ENCODE results near the gene ZNF277. TPM values are rescaled to one million over a fixed set of nuclear protein-coding genes. Genes with fewer than 3 reads are reported as not detected.

ZNF277 gene
- polyA plus RNA-seq, 5 donors = 24.0 to 39.2 (median 36.3) TPM

GRCh38 chr7:112182749-112183148 lies 23.7 kb upstream of the ZNF277 start:
- DNase-seq = no peak

DNA sequence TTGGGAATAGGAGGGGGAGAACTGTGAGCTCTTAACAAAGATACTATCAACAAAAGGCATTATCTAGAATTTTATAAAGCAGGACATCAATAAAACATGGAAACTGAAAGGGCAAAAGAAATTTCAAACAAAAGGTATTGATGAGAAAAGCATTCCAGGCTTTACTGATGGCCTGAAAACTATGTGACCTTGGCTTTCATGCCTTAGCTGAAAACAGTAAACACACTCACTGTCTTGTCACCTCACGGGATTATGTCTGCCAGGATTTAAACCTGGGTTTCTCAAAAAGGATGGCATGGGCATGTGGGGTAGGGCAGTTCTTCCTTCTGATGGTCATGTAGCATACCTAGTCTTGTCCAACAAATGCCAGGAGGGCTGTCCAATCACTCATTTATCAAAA lies 23.2 kb upstream of the ZNF277 start:
- DNase-seq = no peak

DNA sequence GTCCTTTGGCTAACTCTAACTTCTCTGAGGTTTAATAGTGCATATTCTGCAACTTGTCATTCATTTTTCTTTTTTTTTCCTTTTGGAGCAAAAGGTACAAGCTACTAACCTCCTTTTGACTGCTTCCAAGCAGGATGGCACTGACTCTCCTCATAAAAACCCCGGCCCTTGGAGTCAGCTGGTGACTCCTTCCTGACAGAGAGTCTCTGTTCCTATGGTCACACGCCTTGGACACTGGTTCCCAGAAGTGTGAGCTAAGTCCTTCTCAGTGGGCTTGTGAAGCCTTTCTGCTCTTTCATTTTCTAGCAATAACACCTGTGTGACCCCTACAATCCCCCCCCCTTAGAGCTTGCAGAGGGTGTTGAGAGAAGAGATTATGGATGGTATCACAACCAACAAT lies 22.0 kb upstream of the ZNF277 start:
- no peak for DNase-seq

- DNase-seq = no peak
Observed at GRCh38 chr7:112185005-112185834, 21.3 kb upstream of the ZNF277 start.

DNA sequence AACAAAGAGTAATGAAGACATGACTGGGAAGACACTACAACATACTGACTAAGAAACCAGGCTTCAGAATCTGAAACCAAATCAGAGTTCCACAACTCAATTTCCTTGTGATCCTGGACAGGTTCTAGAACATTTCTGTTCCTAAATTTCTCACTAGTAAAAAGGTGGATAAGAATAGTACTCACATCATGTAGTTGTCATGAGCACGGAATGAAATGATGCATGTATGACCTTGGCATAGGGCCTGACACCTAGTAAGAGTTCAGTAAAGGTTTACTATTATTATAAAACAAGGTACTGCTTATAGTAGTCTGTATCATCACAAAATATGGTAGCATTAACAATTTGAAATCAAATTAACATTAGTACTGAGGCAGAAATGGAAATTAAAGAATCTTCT lies 20.2 kb upstream of the ZNF277 start:
- DNase-seq = no peak

DNA sequence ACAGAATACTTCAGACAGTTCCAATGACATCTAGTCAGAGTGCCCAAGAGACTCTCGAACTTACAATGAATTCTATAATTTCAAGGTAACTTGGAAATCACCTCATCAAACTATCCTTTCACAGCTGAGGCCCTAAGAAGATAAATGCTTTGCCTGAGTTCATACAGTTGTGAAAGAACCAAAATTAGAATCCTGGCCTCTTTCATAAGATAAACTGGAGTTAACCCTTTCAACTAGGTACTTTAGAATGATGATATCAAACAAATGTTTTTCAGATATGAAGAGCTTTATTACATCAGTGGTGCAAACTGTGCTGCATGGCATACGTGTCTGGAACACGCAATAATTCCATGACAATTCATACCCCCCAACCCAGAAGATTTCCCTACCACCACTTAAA lies 18.2 kb upstream of the ZNF277 start:
- DNase-seq = no peak

DNA sequence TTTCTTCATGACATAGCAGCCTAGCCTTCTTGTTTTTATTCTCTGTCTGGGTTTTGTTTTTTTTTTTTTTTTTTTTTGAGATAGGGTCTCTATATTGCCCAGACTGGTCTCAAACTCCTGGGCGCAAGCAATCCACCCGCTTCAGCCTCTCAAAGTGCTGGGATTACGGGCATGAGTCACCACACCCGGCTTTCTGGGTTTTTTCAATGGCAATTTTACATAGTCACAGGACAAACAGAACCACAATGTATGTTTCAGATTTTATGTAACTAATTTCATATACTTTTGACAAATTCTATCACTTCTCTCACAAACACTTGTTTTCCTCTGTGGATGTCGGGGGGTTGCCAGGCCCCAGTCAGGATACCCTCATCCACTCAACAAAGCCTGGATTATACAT lies 16.8 kb upstream of the ZNF277 start:
- no peak for DNase-seq

DNA sequence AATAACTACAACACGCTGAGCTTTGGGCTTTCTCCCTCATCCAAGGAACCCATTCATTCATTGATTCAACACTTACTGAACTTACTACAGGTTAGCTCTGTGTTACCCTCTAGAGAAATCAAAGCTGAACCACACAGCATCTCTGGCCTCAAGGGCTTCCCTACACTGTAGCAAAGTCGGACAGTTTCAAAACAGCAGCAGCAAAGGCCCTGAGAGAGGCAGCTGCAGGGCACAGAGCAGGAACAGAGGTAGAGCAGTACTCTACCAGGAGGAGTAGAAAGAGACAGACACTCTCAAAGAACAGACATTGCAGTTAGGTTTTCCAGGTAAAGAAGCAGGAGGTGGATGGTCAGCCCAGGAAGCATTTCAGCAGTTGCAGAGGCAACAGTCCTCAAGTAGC lies 16.4 kb upstream of the ZNF277 start:
- DNase-seq = no peak

DNA sequence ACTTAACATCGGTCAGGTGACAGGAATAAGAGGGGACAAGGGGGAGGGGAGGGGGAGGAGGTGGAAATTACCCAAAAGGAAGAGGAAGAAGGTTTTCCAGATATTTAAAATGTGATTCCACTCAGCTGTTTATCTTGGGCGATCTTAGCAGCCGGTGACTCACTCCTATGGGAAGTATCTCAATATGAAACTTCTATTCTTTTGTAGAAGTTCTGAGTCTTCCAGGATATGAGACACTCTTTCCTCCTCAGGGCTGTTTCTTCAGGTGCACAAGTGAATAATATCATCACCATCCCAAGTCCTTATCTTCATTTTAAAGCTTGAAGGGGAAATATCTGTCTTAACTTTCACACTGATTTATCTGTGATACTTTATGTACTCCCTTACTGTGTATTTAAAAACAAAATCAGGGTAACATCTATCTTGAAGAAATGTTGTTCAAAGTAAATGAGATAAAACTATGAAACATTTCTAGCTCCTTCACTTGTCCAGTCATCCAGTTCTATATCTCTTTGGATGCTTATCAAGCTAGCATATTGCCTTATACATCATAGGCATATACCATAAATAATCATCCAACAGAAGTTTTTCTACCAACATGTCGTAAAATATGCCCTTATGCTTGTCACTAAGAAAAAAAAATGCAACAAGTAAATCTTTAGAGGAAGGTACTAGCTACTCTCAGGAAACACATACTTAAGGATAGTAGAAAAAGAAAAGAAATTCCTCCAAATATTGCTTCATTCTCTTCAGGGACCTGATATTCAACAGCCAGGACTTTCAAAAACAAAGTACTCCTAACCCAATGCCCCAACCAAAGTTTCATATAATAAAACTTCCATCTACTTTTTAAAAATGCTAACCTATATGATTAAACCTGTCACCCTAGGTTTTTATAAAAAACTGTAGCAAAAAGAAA lies 14.0 kb upstream of the ZNF277 start:
- DNase-seq = no peak

GRCh38 chr7:112193915-112194502 lies 12.5 kb upstream of the ZNF277 start:
- no peak for DNase-seq

DNA sequence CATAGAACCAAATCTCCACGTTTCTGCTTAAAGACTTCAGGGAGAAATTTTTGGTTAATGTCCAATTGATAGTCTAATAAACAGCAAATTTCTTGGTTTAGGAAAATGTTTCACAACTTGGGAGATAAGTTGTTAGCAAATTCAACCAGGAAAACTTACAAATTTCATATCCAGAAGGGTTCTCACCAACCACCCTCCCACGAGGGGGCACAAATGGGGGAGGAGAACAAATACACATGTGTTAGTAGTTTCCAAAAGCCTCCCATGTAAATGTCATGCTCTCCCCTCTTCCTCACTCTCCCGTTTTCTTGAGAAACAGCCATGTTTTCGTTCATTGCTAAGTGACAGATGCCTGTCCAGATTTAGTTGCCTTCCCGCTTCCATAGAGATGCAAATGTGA lies 10.8 kb upstream of the ZNF277 start:
- no peak for DNase-seq

DNA sequence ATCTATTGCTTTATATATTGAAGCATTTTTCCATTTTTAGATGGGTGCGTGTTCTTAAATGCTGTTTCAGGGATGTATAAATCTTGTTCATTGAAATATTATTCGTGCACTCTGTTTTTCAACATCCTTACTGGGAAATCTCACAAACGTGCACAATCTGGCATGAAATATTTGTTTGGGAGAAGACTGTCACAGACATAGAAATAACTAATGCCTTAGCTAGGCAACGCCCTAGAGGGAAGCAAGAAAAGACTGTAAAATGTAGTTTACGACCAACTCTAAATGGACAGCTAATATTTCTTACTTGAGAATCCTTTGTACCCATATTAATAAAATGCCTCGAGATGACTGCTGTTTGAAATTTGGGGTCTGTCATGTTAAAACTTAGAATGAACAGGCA lies 9.2 kb upstream of the ZNF277 start:
- DNase-seq = no peak

DNA sequence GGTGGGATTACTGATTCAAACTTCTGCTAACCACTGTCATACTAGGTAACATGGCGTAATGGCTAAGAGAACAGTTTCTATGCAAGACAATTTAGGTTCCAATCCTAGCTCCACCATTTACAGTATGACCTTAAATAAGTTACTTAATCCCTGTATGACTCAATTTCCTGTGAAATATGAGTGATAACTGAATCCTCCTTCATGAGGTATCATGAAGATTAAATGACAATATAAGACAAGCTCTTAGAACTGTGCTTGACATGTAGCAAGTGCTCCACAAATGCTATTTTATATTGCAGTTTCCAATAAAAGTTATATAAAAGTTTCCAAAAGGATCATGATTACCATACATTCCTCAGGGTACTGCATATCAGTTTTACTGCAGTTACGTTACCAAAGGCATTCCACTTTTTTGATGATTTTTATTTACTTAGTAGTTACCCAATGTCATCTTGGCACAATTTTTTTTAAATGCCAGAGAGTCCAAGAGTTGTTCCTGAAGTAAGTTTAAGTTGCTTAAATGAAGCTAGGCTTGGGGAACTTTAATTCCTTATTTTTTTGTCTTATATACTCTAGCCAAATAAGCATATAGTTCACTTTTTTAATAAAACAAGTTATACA lies 7.3 kb upstream of the ZNF277 start:
- no peak for DNase-seq

GRCh38 chr7:112199672-112200071 lies 6.8 kb upstream of the ZNF277 start:
- no peak for DNase-seq

DNA sequence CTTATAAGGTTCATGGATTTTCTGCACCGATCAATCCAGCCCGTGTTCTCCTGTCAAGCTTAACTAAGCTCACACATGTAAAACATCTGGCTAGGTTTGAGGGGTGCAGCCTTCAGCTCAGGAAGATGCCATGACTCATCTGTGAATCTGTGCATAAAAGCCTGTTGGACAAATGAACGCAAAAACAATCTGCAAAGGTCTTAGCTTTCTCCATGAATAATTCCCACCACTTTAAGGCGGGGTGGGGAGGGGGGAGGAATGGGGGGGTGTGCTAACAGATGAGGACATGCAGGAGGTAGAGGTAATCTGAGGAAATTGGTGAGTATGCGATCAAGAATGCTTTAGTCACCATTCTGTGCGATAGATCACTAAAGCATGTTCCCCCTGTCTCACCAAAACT lies 5.1 kb upstream of the ZNF277 start:
- DNase-seq = no peak

GRCh38 chr7:112201839-112202238 lies 4.7 kb upstream of the ZNF277 start:
- DNase-seq = no peak

GRCh38 chr7:112202816-112203215 lies 3.7 kb upstream of the ZNF277 start:
- DNase-seq = no peak

GRCh38 chr7:112203365-112203739 lies 3.1 kb upstream of the ZNF277 start:
- no peak for DNase-seq

GRCh38 chr7:112204499-112205342 lies 1.8 kb upstream of the ZNF277 start:
- peak in 1 of 2 donors; percentile 35 for DNase-seq

DNA sequence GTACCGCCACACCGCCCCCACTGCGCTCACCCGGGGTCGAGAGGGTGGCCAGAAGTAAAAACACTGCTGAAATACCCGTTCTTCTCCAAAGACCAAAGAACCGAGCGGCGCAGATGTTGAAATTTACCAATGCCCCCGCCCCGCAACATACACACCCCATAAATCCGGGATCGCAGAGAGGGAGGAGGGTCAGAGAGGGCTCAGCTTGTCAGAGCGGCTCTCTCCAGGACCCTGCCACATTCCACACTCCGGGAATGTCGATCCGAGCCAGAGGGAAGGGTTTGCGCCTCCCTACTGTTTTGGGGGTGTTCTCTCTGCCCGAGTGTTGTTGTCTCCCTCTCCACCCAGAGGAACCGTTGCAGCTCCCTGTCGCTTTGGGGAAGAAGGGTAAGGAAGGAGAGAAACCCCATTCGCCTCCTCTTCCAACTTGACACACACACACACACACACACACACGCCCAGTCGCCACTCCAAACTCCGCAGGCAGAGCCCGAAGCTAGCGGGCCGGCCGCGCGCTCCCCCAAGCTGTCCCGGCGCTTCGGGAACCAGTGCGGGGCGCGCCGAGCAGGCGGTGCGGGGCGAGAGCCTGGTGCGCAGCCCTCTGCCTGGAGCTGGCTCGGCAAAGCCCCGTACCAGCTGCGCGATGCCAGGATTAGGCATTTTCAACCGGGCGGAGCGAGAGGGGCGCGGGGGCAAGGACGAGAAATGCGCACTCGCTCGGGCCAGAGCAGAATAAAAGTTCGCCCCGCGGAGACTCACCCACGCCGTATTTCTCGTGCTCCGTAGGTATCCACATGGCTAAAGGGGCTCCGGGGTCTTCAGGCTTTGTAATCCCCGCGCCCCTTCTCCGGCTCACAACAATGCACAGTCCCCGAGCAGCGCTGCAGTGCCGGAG lies 905 bp upstream of the ZNF277 start:
- peak; percentile 79 to 80 for DNase-seq

All from right lung (tissue), 5 donors.